ENCODE measurements around the gene TMEM255B.
A peak's percentile ranks its signal among the peaks of the same experiment; 100 is the strongest.

TMEM255B gene

DNA sequence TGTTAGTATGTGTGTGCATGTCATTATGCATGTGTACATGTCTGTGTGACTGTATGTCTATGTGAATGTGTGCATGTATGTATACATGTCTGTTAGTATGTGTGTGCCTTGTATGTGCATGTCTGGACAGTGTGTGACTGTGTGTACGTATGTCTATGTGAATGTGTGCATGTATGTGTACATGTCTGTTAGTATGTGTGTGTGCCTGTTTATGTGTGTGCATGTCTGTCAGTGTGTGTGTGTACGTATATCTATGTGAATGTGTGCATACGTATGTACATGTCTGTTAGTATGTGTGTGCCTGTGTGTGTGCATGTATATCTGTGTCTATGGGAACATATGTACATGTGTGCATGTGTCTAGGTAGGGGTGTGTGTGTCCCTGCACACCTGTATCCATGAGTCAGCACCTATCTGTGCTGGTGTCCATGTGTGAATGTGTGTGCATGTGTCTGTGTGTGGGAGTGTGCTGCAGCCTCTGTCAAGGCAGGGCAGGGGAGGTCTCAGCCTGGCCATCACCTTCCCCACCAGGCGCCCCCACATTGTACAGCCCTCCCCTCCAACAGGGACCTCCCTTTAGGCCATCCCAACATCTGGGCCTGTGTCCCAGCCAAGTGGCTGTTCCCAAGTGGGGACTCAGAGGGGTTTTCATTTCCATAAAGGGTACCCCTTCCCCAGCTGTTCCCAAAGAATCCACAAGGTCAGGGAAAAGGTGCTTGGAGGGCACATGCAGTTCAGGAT is 100.5 kb downstream of the TMEM255B start:
- no peak overlapping the region for H3K4me3 Mint-ChIP-seq
- ATAC-seq (replicated peaks; ENCODE audit: extremely low read depth, poor library complexity, severe bottlenecking) (no peak), DNase-seq (ENCODE audit: low spot score in 2 of 2) (no peak)
- H3K9me3 Mint-ChIP-seq: no peaks in the 10 kb centered on the region
- H3K27me3 Mint-ChIP-seq: peaks cover 31% of the 10 kb centered on the region
- no peak overlapping the region for H3K27ac Mint-ChIP-seq (ENCODE audit: low read depth)
- H3K36me3 Mint-ChIP-seq (ENCODE audit: insufficient read depth): no peaks in the 10 kb centered on the region
- peaks cover 14% of the 10 kb centered on the region for H3K4me1 Mint-ChIP-seq

DNA sequence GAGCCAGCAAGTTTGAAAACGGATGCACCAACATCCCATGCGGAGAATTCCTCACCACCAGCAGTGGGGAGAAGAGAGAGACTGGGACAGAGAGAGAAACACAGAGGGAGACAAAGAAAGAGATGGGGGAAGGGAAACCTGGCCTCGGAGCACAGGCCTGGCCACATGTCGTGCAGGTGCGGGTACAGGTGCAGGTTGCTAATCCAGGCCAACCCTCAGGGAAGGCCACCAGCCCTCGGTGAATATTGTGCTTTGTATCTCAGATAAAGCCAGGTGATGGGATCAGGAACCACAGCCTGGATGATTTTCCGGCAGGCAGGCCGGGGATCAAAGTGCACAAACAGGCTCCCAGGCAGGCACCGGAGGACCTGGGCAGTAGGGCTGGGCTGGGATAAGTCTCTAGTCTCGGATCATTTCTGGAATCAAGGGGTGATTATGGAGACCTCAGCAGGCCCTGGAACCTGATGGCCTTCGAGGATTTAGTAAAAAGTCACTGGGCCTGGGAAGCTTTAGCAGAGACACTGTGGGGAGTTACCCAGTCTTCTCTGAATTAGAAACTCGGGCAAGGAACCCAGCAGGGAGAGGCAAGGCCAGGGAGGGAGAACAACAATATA is 101.1 kb downstream of the TMEM255B start:
- H3K4me3 Mint-ChIP-seq: no peak overlapping the region
- no peaks in the 10 kb centered on the region for H3K9me3 Mint-ChIP-seq
- no peaks in the 10 kb centered on the region for H3K36me3 Mint-ChIP-seq (ENCODE audit: insufficient read depth)
- peak overlapping the region; percentile 27 for H3K27ac Mint-ChIP-seq (ENCODE audit: low read depth)
- DNase-seq (ENCODE audit: low spot score in 2 of 2): no peak
- peaks cover 38% of the 10 kb centered on the region for H3K27me3 Mint-ChIP-seq
- peaks cover 13% of the 10 kb centered on the region for H3K4me1 Mint-ChIP-seq
- no peak for ATAC-seq (replicated peaks; ENCODE audit: extremely low read depth, poor library complexity, severe bottlenecking)

DNA sequence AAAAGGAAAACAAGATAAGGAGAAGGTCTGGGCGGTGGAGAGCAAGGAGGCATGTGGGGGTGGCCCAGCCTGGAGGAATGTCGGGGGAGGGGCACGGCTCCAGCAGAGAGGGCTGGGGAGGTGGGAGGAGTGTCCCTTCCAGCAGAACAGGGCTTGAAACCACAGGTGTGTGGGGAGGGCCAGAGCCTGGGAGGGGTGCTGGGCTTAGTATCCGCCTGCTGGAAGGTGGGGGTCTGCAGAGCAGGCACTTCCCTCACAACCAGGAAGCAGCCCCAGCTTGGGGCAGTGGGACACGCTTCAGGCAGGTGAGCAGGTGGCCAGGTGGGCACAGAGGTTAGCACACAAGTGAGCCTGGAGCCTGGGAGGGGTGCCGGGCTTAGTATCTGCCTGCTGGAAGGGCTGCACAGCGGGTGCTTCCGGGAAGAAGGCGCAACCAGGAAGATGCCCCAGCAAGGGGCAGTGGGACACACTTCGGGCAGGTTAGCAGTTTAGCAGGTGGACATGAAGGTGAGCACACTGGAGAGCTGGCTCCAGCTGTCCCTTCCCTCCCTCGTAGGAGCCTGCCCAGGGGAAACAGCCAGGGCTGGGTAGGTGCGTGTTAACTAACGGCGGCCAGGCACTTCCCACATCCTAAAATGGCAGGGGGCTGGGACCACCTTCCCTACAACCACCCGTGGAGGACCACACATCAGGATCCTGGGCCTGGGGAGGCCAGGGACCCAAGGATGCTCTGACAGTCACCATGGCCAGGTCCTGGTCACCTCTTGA is 101.8 kb downstream of the TMEM255B start:
- Mint-ChIP-seq H3K4me1 (peaks cover 13% of the 10 kb centered on the region), H3K9me3 (no peaks in the 10 kb centered on the region), H3K36me3 (ENCODE audit: insufficient read depth) (no peaks in the 10 kb centered on the region), H3K4me3 (no peak overlapping the region), H3K27ac (ENCODE audit: low read depth) (peak overlapping the region; percentile 27), H3K27me3 (peaks cover 45% of the 10 kb centered on the region)
- no peak for DNase-seq (ENCODE audit: low spot score in 2 of 2)
- ATAC-seq (replicated peaks; ENCODE audit: extremely low read depth, poor library complexity, severe bottlenecking): no peak

DNA sequence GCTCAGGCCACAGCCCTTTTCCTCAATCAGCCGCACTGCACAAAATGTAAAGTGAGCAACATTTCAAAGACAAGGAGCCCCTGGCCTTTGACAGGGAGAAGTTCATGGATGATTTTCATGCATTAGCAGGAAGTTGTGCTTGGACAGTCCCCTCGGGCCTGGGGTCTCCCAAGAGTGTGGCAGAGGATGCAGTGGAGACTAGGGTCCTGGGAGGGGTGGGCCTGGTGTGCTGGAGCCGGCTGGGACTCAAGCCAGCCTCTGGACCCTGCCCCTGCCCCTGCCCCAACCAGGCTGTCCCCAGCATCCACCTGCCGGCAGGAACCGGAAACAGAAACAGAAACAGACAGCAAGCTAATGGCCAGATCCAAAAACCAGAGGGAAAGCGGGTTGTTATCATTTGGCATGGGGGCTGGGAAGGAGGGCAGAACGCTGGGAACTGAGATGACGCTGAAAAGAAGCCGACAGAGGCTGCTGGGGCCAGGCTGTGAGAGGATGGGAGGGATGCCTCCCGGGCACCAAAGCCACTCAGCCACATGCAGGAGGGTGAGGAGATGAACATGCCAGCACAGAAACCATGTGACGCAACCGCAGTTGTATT is 102.5 kb downstream of the TMEM255B start:
- ATAC-seq (replicated peaks; ENCODE audit: extremely low read depth, poor library complexity, severe bottlenecking) (no peak), DNase-seq (ENCODE audit: low spot score in 2 of 2) (no peak)
- H3K27me3 Mint-ChIP-seq: peaks cover 52% of the 10 kb centered on the region
- H3K4me1 Mint-ChIP-seq: peaks cover 13% of the 10 kb centered on the region
- no peaks in the 10 kb centered on the region for H3K9me3 Mint-ChIP-seq
- H3K4me3 Mint-ChIP-seq: no peak overlapping the region
- H3K36me3 Mint-ChIP-seq (ENCODE audit: insufficient read depth): no peaks in the 10 kb centered on the region
- no peak overlapping the region for H3K27ac Mint-ChIP-seq (ENCODE audit: low read depth)

DNA sequence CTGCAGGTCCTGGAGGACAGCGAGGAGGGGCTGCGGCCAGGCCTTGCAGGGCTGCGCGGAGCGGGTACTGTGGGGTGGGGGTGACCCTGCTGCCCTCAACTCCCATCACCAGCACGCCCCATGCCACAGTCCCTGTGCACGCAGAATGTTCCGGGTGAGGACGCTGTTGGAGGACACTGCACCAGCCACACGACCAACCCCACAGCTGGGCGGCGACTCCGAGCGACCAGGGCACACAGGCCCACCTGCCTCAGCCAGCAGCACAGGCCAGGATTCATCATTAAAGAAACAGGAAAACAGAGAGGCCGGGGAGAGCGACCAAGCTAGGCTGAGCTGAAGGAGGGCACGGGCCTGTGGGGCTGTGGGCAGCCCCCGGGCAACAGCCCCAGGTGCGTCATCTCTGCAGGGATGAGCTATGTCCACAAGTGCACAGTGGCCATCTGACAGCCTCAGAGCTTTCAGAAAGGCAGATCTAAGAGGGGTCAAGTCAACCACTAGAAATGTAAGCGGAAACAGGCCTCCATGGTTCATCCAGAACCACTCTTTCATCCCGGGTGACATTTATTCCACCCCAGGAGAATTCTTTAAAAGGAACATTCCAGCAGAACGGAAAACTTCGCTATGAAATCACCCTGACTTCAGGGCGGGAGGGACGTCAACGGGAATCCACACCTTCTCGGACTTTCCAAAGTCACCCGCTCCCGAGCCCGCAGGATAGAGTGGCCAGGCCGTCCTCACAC is 103.3 kb downstream of the TMEM255B start:
- Mint-ChIP-seq H3K36me3 (ENCODE audit: insufficient read depth) (no peaks in the 10 kb centered on the region), H3K4me1 (peaks cover 13% of the 10 kb centered on the region), H3K9me3 (no peaks in the 10 kb centered on the region), H3K27me3 (peaks cover 54% of the 10 kb centered on the region), H3K4me3 (peak overlapping the region; percentile 67), H3K27ac (ENCODE audit: low read depth) (no peak overlapping the region)
- DNase-seq (ENCODE audit: low spot score in 2 of 2) (no peak), ATAC-seq (replicated peaks; ENCODE audit: extremely low read depth, poor library complexity, severe bottlenecking) (no peak)

DNA sequence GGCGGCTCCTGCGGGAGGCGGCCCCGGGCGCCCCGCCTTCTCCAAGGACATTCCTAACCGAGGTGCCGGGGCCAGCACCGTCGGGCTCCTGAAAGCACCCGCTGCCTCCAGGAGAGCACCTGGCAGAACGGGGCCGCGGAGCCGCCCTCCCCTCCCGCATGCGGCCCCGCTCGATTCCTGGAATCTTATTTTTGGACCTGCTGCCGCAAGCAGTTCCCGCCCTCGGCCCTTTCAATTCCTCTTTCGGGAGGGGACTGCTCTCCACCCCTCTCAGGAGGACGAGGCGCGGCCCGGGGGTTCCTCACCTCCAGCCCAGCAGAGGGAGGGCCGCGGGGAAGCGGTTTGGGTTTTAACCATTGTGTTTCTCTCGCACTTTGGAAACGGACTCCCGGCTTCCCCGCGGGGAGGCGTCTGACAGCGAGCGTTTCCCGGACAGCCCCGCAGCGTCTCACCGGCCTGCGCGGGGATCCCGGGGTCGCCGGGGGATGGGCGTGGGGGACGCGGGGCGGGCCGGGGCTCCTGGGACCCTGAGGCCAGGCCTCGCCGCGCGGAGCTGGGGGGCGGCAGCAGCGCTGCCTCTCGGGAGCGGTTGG is 104.0 kb downstream of the TMEM255B start:
- H3K27me3 Mint-ChIP-seq: peaks cover 60% of the 10 kb centered on the region
- no peaks in the 10 kb centered on the region for H3K9me3 Mint-ChIP-seq
- peaks cover 13% of the 10 kb centered on the region for H3K4me1 Mint-ChIP-seq
- H3K4me3 Mint-ChIP-seq: peak overlapping the region; percentile 67
- H3K27ac Mint-ChIP-seq (ENCODE audit: low read depth): no peak overlapping the region
- no peaks in the 10 kb centered on the region for H3K36me3 Mint-ChIP-seq (ENCODE audit: insufficient read depth)
- ATAC-seq (replicated peaks; ENCODE audit: extremely low read depth, poor library complexity, severe bottlenecking): no peak
- DNase-seq (ENCODE audit: low spot score in 2 of 2): no peak

DNA sequence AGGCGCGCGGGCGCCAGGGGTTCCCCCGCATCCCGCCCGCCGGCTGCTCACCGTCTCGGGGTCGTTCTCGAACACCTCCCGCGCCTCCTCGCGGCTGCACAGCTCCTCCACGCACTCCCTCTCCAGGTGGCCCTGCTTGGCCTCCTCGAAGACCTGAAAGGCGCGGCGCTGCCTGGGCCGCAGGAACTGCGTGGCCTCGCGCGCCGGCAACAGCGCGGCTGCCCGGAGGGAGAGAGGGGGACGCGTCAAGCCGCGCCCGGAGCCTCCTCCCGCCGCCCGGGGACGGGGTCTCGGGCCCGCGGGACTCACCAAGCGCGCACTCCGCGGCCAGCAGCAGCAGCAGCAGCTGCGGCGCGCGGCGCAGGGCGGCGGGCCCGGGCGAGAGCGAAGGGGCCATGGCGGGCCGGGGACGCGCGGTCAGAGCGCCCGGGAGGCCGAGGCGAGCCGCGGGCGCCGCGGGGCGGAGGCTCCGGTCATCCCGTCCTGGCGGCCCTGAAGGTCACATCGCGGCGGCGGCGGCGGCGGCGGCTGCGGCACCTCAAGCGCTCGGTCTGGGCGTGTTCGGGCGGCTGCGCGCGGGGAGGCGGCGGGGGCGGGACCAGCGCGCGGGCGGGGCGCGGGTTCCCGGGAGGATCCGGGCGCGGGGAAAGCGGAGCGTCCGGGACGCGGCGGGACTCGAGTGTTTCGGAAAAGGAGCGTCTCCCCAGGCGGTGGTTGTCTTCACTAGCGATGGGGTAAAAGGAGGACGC is 104.7 kb downstream of the TMEM255B start, which contains the start of gene GAS6:
GAS6 (minus strand) TSS at position 553 of the 749 bp plus-strand sequence; CDS start at position 397, 156 bp downstream.
- H3K4me3 Mint-ChIP-seq: peak within 1 kb of the TSS; percentile 67
- peaks cover 13% of the 10 kb centered on the region for H3K4me1 Mint-ChIP-seq
- ATAC-seq (replicated peaks; ENCODE audit: extremely low read depth, poor library complexity, severe bottlenecking): peak; percentile 32
- peaks cover under 1% of the 10 kb centered on the region for H3K36me3 Mint-ChIP-seq (ENCODE audit: insufficient read depth)
- H3K9me3 Mint-ChIP-seq: no peaks in the 10 kb centered on the region
- no peak for DNase-seq (ENCODE audit: low spot score in 2 of 2)
- H3K27ac Mint-ChIP-seq (ENCODE audit: low read depth): no peak within 1 kb of the TSS
- peaks cover 67% of the 10 kb centered on the region for H3K27me3 Mint-ChIP-seq

DNA sequence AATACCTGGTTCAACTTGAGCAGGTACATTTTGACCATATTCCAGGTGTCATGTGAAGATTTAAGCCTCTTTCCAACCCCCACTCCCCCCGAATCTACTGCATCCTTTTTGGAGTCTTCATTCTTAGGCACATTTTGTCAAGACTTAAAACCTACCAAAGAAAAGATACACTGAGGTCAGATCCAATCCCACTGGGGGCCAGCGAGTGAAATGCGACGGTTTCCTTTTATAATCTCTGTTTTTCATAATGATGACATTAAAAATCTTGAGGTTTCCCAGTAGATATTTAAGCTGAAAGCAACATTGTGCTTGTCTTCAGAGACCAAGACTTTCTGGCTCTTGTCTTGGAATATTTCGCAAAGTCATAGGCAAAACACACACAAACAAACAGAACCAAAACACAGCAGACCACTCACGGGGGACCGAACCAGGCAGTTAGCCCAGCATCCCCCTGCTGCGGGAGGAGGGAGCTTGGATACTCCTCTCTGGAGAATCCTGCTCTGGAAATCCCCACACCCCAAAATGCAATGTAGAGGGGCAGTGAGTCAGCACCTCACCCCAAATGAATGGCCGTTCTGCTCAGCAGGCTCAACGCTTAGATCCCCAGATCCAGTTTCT is 105.4 kb downstream of the TMEM255B start:
- Mint-ChIP-seq H3K9me3 (no peaks in the 10 kb centered on the region), H3K4me1 (peaks cover 13% of the 10 kb centered on the region), H3K4me3 (peak overlapping the region; percentile 67), H3K27ac (ENCODE audit: low read depth) (no peak overlapping the region), H3K27me3 (peaks cover 74% of the 10 kb centered on the region), H3K36me3 (ENCODE audit: insufficient read depth) (peaks cover 2% of the 10 kb centered on the region)
- no peak for DNase-seq (ENCODE audit: low spot score in 2 of 2)
- ATAC-seq (replicated peaks; ENCODE audit: extremely low read depth, poor library complexity, severe bottlenecking): no peak

DNA sequence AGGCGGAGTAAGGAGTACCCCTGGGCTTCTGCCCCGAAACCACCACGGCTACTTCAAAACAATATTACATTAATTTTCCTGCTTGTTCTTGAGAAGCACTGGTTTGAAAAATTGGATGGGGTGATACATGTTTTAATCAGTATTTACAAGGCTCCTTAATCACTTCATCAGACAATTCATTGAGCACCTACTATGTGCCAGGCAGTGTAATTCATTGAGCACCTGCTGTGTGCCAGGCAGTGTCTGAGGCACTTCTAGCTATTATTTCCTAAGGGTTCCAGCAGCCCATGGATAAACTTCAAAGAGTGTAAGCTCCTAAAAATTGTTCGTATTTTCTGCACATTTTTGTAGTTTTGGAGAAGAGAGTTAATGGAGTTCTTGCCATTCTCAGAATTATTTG is 106.4 kb downstream of the TMEM255B start:
- ATAC-seq (replicated peaks; ENCODE audit: extremely low read depth, poor library complexity, severe bottlenecking) (no peak), DNase-seq (ENCODE audit: low spot score in 2 of 2) (no peak)
- no peak overlapping the region for H3K4me3 Mint-ChIP-seq
- H3K27ac Mint-ChIP-seq (ENCODE audit: low read depth): no peak overlapping the region
- H3K4me1 Mint-ChIP-seq: peaks cover 10% of the 10 kb centered on the region
- peaks cover 2% of the 10 kb centered on the region for H3K36me3 Mint-ChIP-seq (ENCODE audit: insufficient read depth)
- no peaks in the 10 kb centered on the region for H3K9me3 Mint-ChIP-seq
- peaks cover 82% of the 10 kb centered on the region for H3K27me3 Mint-ChIP-seq
